ENCODE results near the gene HHAT.

The HHAT gene

GRCh38 chr1:210482491-210482890 lies 153.8 kb downstream of the HHAT start:
- no peak for DNase-seq (ENCODE audit: low spot score)
- no peak for FAIRE-seq

- FAIRE-seq: no peak
- DNase-seq (ENCODE audit: low spot score): no peak
These were observed 154.4 kb downstream of the HHAT start for GRCh38 chr1:210482945-210483617.

- no peak for FAIRE-seq
These were observed 155.1 kb downstream of the HHAT start for GRCh38 chr1:210483821-210484220.

GRCh38 chr1:210487021-210487420 lies 158.3 kb downstream of the HHAT start:
- no peak for DNase-seq (ENCODE audit: low spot score)
- FAIRE-seq: no peak

More at GRCh38 chr1:210483821-210484220, 155.1 kb downstream of the HHAT start:
- no peak for DNase-seq (ENCODE audit: low spot score)

GRCh38 chr1:210489491-210489890 lies 160.8 kb downstream of the HHAT start:
- no peak for FAIRE-seq
- no peak for DNase-seq (ENCODE audit: low spot score)

- no peak for FAIRE-seq
These were observed 162.1 kb downstream of the HHAT start for GRCh38 chr1:210490781-210491180.

GRCh38 chr1:210496063-210496462 lies 167.4 kb downstream of the HHAT start:
- FAIRE-seq (no peak), DNase-seq (ENCODE audit: low spot score) (no peak)

More at GRCh38 chr1:210490781-210491180, 162.1 kb downstream of the HHAT start:
- DNase-seq (ENCODE audit: low spot score): no peak

- no peak for FAIRE-seq
- DNase-seq (ENCODE audit: low spot score): no peak
These were observed 171.3 kb downstream of the HHAT start for GRCh38 chr1:210499956-210500355.

GRCh38 chr1:210500831-210501230 lies 172.1 kb downstream of the HHAT start:
- DNase-seq (ENCODE audit: low spot score): no peak
- no peak for FAIRE-seq

GRCh38 chr1:210504286-210504685 lies 175.6 kb downstream of the HHAT start:
- FAIRE-seq (no peak), DNase-seq (ENCODE audit: low spot score) (no peak)

- DNase-seq (ENCODE audit: low spot score): no peak
- FAIRE-seq: no peak
These were observed 177.1 kb downstream of the HHAT start for GRCh38 chr1:210505601-210506496.

GRCh38 chr1:210506689-210507088 lies 178.0 kb downstream of the HHAT start:
- no peak for FAIRE-seq

GRCh38 chr1:210516092-210516656 lies 187.5 kb downstream of the HHAT start:
- no peak for FAIRE-seq
- no peak for DNase-seq (ENCODE audit: low spot score)

More at GRCh38 chr1:210506689-210507088, 178.0 kb downstream of the HHAT start:
- DNase-seq (ENCODE audit: low spot score): no peak

- DNase-seq (ENCODE audit: low spot score): no peak
- no peak for FAIRE-seq
These were observed 188.2 kb downstream of the HHAT start for GRCh38 chr1:210516697-210517459.

- FAIRE-seq (no peak), DNase-seq (ENCODE audit: low spot score) (no peak)
These were observed 195.1 kb downstream of the HHAT start for GRCh38 chr1:210523830-210524229.

- DNase-seq (ENCODE audit: low spot score) (no peak), FAIRE-seq (no peak)
These were observed 197.2 kb downstream of the HHAT start for GRCh38 chr1:210525716-210526454.

GRCh38 chr1:210527091-210527490 lies 198.4 kb downstream of the HHAT start:
- DNase-seq (ENCODE audit: low spot score) (no peak), FAIRE-seq (no peak)

GRCh38 chr1:210531475-210532222 lies 202.9 kb downstream of the HHAT start:
- no peak for DNase-seq (ENCODE audit: low spot score)
- FAIRE-seq: no peak

GRCh38 chr1:210532223-210532598 lies 203.5 kb downstream of the HHAT start:
- FAIRE-seq: no peak

GRCh38 chr1:210535761-210536160 lies 207.1 kb downstream of the HHAT start:
- FAIRE-seq: no peak
- no peak for DNase-seq (ENCODE audit: low spot score)

More at GRCh38 chr1:210532223-210532598, 203.5 kb downstream of the HHAT start:
- DNase-seq (ENCODE audit: low spot score): no peak

All from RCC 7860 (cell line).